Adrenal gland (tissue), 12 donors: ENCODE data around the gene BCL2. TPM values are rescaled to one million over a fixed set of nuclear protein-coding genes. Genes with fewer than 3 reads are reported as not detected.

Experiments
- DNase-seq, 7 donors: peaks; one replicate each; pipeline ENCODE4 v3.0.0-alpha.2; 2019 to 2020
- H3K27ac ChIP-seq, 5 donors: fragments of 200-600 bp; sonication (generic) in 4 of 5; 1 replicate in 3 of 5; 2 replicates in 2 of 5; pipeline versions ENCODE4 v1.5.1 to v1.8.0; 2016 to 2020; ENCODE audit warnings: mild to moderate bottlenecking in 1 of 5
- H3K27me3 ChIP-seq: fragments of 200-600 bp; 2 replicates; pipeline ENCODE4 v1.8.0; 2021
- H3K36me3 ChIP-seq, 2 donors: fragments of 200-600 bp; replicated peaks in 1 of 2; 1 replicate in 1 of 2; 2 replicates in 1 of 2; pipeline versions ENCODE4 v1.5.1 to v1.8.0; 2018 to 2022
- H3K4me1 ChIP-seq, 2 donors: fragments of 200-600 bp; replicated peaks in 1 of 2; 1 replicate in 1 of 2; 2 replicates in 1 of 2; pipeline versions ENCODE4 v1.5.1 to v1.8.0; 2018 to 2021
- H3K4me3 ChIP-seq, 4 donors: fragments of 200-600 bp; sonication (generic) in 3 of 4; one replicate each; pipeline ENCODE4 v1.5.1; 2016 to 2018
- H3K9me3 ChIP-seq, 3 donors: fragments of 200-600 bp; sonication (generic) in 1 of 3; replicated peaks in 1 of 3; 1 replicate in 2 of 3; 2 replicates in 1 of 3; pipeline versions ENCODE4 v1.5.1 to v1.8.0; 2016 to 2021
- CTCF ChIP-seq, 6 experiments: fragments of 450-650 bp in 4 of 6; fragments of 200-600 bp in 2 of 6; sonication (generic) in 1 of 6; IDR thresholded peaks; 1 replicate in 5 of 6; 2 replicates in 1 of 6; pipeline versions ENCODE4 v1.5.1 to v1.8.0; 2016 to 2021; ENCODE audit warnings: antibody characterized with exemption in 6 of 6, mild to moderate bottlenecking in 2 of 6, moderate library complexity in 1 of 6
- POLR2A ChIP-seq, 2 donors: fragments of 450-650 bp; IDR thresholded peaks; one replicate each; pipeline ENCODE4 v1.6.1; 2017; ENCODE audit warnings: antibody characterized with exemption in 2 of 2, mild to moderate bottlenecking in 2 of 2, moderate library complexity in 1 of 2
- WGBS, 4 donors: extraction: QIAGEN DNeasy Blood & Tissue Kit in 2 of 4; methylation state at CpG; one replicate each; pipeline versions ENCODE4 v1.1.5 to v1.1.7; 2013 to 2017; 5-methylcytosine and 5-hydroxymethylcytosine counted together
- intact Hi-C, 2 donors: fragments of 100-400 bp; cut with DNase I; formaldehyde crosslinking; loops; one replicate each; pipeline versions ENCODE4 v1.14.1 to v1.15.0; 2022 to 2023
- polyA plus RNA-seq, 3 donors: library from polyadenylated mRNA; stranded (reverse); fragments of 200-250 nt in 2 of 3; fragments of 350-450 nt in 1 of 3; fragmentation: Illumina TruSeq in 1 of 3; extraction: RNeasy Lipid Tissue Mini Kit (QIAGEN cat#74804) in 1 of 3; gene quantifications; one replicate each; pipeline ENCODE4 v1.2.3, GENCODE V29; 2013 to 2014
- total RNA-seq, 9 donors: library from RNA; depleted of rRNA in 4 of 9; stranded (reverse); fragments of >200 nt in 4 of 9; fragments of 120-200 nt in 1 of 9; fragmentation: NEBNext Ultra II Directional in 1 of 9; extraction: Animal tissue kit (Norgen Biotek cat#: 25700) in 1 of 9; gene quantifications; one replicate each; pipeline versions ENCODE4 v1.1.0 to v1.2.4, GENCODE V29; 2013 to 2023
- donor health status: healthy with polysubstance abuse.
- donor health status: Bipolar disorder and iron deficiency.
- donor health status: DM: yes; HTN: yes; CAD: no.
- donor health status: DM: no; HTN: no; CAD: no.
- donor health status: DM: no; HTN: no; CAD: no.
- donor health status: DM: yes; HTN: yes; CAD: no.

The BCL2 gene
- total and polyA plus RNA-seq, 12 donors, result 0.85 to 7.7 (median 3.4) TPM

- peak overlapping the region in 1 of 5 donors; percentile 38 for H3K27ac ChIP-seq
- no peaks in the 10 kb centered on the region for H3K4me1 ChIP-seq
- no peaks in the 10 kb centered on the region for H3K9me3 ChIP-seq
- no peak overlapping the region for H3K4me3 ChIP-seq
- TF ChIP-seq POLR2A (IDR thresholded peaks at IDR 0.05) (no peak), CTCF (IDR thresholded peaks at IDR 0.05) (no peak)
- H3K36me3 ChIP-seq, result no peaks in the 10 kb centered on the region
- WGBS, 4 donors, result 75 to 89% (median 80%) methylated on average over 4 of the region's 4 CpGs
- no peak for DNase-seq
- H3K27me3 ChIP-seq, result no peaks in the 10 kb centered on the region
- intact Hi-C loops, result loop anchor here in 1 of 2 donors (10.0 kb wide), 1 partner anchor 57 kb away; no protein-coding TSS in a partner anchor
Measured at GRCh38 chr18:63247506-63247905, 72.1 kb downstream of the BCL2 start.

GRCh38 chr18:63245600-63245999 is 74.0 kb downstream of the BCL2 start:
- H3K4me1 ChIP-seq, result no peaks in the 10 kb centered on the region
- intact Hi-C loops, result loop anchor here in 1 of 2 donors (10.0 kb wide), 1 partner anchor 59 kb away; no protein-coding TSS in a partner anchor
- H3K27me3 ChIP-seq, result no peaks in the 10 kb centered on the region
- H3K27ac ChIP-seq, result no peak overlapping the region
- H3K36me3 ChIP-seq, result no peaks in the 10 kb centered on the region
- no peak overlapping the region for H3K4me3 ChIP-seq
- TF ChIP-seq CTCF (IDR thresholded peaks at IDR 0.05), result no peak
- TF ChIP-seq POLR2A (IDR thresholded peaks at IDR 0.05), result no peak
- WGBS, 4 donors, result 65 to 78% (median 73%) methylated on average over 3 of the region's 3 CpGs
- H3K9me3 ChIP-seq, result no peaks in the 10 kb centered on the region
- DNase-seq, result no peak

GRCh38 chr18:63244607-63245006 is 75.0 kb downstream of the BCL2 start:
- no peak for TF ChIP-seq POLR2A (IDR thresholded peaks at IDR 0.05)
- TF ChIP-seq CTCF (IDR thresholded peaks at IDR 0.05), result no peak
- Histone ChIP-seq H3K27ac (peak overlapping the region in 1 of 5 donors; percentile 1), H3K4me3 (no peak overlapping the region), H3K4me1 (no peaks in the 10 kb centered on the region), H3K9me3 (no peaks in the 10 kb centered on the region), H3K36me3 (no peaks in the 10 kb centered on the region), H3K27me3 (no peaks in the 10 kb centered on the region)
- 65 to 78% (median 73%) methylated on average over 6 of the region's 6 CpGs for WGBS, 4 donors
- intact Hi-C loops, result loop anchor here in 1 of 2 donors (10.0 kb wide), 1 partner anchor 60 kb away; no protein-coding TSS in a partner anchor
- DNase-seq, result no peak

- Histone ChIP-seq H3K4me1 (peaks cover 0 to 12% of the 10 kb centered on the region in 2 donors), H3K27ac (no peak overlapping the region), H3K36me3 (no peaks in the 10 kb centered on the region), H3K9me3 (no peaks in the 10 kb centered on the region), H3K4me3 (no peak overlapping the region), H3K27me3 (no peaks in the 10 kb centered on the region)
- 80 to 92% (median 85%) methylated on average over 7 of the region's 7 CpGs for WGBS, 4 donors
- DNase-seq, result no peak
- intact Hi-C loops, result loop anchor here in 1 of 2 donors (10.0 kb wide), 1 partner anchor 63 kb away; no protein-coding TSS in a partner anchor
- TF ChIP-seq POLR2A (IDR thresholded peaks at IDR 0.05) (no peak), CTCF (IDR thresholded peaks at IDR 0.05) (no peak)
Measured at GRCh38 chr18:63241760-63242159, 77.8 kb downstream of the BCL2 start.
